H1 (cell line): ENCODE results near the gene EFCAB6. TPM values are rescaled to one million over a fixed set of nuclear protein-coding genes. Genes with fewer than 3 reads are reported as not detected.

Source experiments
- CTCF ChIA-PET: fragments of 300-600 bp; sonication (Branson Sonifier 250); formaldehyde crosslinking; loops from one replicate; lab custom pipeline; 2021; ENCODE audit not compliant: partially characterized antibody; lab: Charles Lee
- POLR2A ChIA-PET: fragments of 300-600 bp; sonication (Branson Sonifier 250); formaldehyde crosslinking; loops from one replicate; lab custom pipeline; 2021; ENCODE audit warnings: inconsistent platforms; ENCODE audit not compliant: partially characterized antibody; lab: Charles Lee
- DNase-seq, 2 experiments: peaks; one replicate each; pipeline versions ENCODE4 v3.0.0 to v3.0.0-alpha.2; 2010 to 2022; ENCODE audit warnings: low spot score in 2 of 2, low read depth in 1 of 2, mixed read lengths in 1 of 2
- FAIRE-seq: peaks from 2 replicates; lab custom pipeline; 2011; peaks lifted over from hg19 to GRCh38; lab: Jason Lieb, UNC
- H2AFZ ChIP-seq: 2 replicates; pipeline ENCODE4 v1.8.1; 2012; ENCODE audit warnings: low read length, inconsistent platforms
- H2AK5ac ChIP-seq: 2 replicates; pipeline ENCODE4 v1.6.1; 2013; ENCODE audit warnings: low read depth, low read length
- H2BK120ac ChIP-seq: replicated peaks from 2 replicates; pipeline ENCODE3; 2013; ENCODE audit warnings: low read depth, low read length, inconsistent platforms
- H2BK12ac ChIP-seq: 2 replicates; pipeline ENCODE4 v1.6.1; 2013; ENCODE audit warnings: low read depth, low read length
- H2BK15ac ChIP-seq: 2 replicates; pipeline ENCODE4 v1.6.1; 2013; ENCODE audit warnings: low read length
- H2BK20ac ChIP-seq: 2 replicates; pipeline ENCODE4 v1.6.1; 2013; ENCODE audit warnings: low read length
- H2BK5ac ChIP-seq: 2 replicates; pipeline ENCODE4 v1.6.1; 2013; ENCODE audit warnings: low read depth, low read length
- H3K14ac ChIP-seq: 2 replicates; pipeline ENCODE4 v1.6.1; 2013; ENCODE audit warnings: inconsistent platforms; ENCODE audit not compliant: insufficient read length
- H3K18ac ChIP-seq: 2 replicates; pipeline ENCODE4 v1.6.1; 2013; ENCODE audit warnings: low read length; ENCODE audit errors: extremely low read depth
- H3K23ac ChIP-seq: 2 replicates; pipeline ENCODE4 v1.6.1; 2013; ENCODE audit warnings: inconsistent platforms; ENCODE audit not compliant: insufficient read length
- H3K23me2 ChIP-seq: 2 replicates; pipeline ENCODE4 v1.6.1; 2013; ENCODE audit warnings: low read depth, low read length
- H3K27ac ChIP-seq: 2 replicates; pipeline ENCODE4 v1.6.1; 2011; ENCODE audit warnings: low read depth, low read length, inconsistent platforms
- H3K27me3 ChIP-seq, 4 experiments: replicated peaks in 1 of 4; 1 replicate in 1 of 4; 2 replicates in 3 of 4; pipeline versions ENCODE4 v1.6.1 to v1.8.1; 2011 to 2013; ENCODE audit warnings: low read length in 3 of 4, mild to moderate bottlenecking in 3 of 4, inconsistent platforms in 2 of 4, mixed read lengths in 2 of 4, moderate library complexity in 1 of 4; ENCODE audit not compliant: control insufficient read depth in 3 of 4, insufficient read depth in 3 of 4; ENCODE audit errors: extremely low read depth in 1 of 4
- H3K36me3 ChIP-seq, 4 experiments: 2 replicates each; pipeline versions ENCODE4 v1.6.1 to v1.8.1; 2011 to 2013; ENCODE audit warnings: mild to moderate bottlenecking in 4 of 4, low read length in 3 of 4, moderate library complexity in 2 of 4, control low read depth in 1 of 4, inconsistent platforms in 1 of 4; ENCODE audit not compliant: insufficient read depth in 4 of 4, control insufficient read depth in 2 of 4
- H3K4ac ChIP-seq: replicated peaks from 2 replicates; pipeline ENCODE3; 2013; ENCODE audit warnings: low read length, low read depth, mixed read lengths, inconsistent platforms; ENCODE audit not compliant: insufficient read length
- H3K4me1 ChIP-seq, 4 experiments: replicated peaks in 1 of 4; 1 replicate in 1 of 4; 2 replicates in 3 of 4; pipeline versions ENCODE4 v1.6.1 to v1.8.1; 2011 to 2013; ENCODE audit warnings: low read length in 3 of 4, inconsistent platforms in 2 of 4, mixed read lengths in 1 of 4; ENCODE audit not compliant: insufficient read depth in 4 of 4, control insufficient read depth in 3 of 4
- H3K4me2 ChIP-seq, 2 experiments: 2 replicates each; pipeline versions ENCODE4 v1.6.1 to v1.8.1; 2011 to 2013; ENCODE audit warnings: low read depth in 2 of 2, low read length in 2 of 2, control low read depth in 1 of 2, inconsistent platforms in 1 of 2, mild to moderate bottlenecking in 1 of 2; ENCODE audit not compliant: insufficient read depth in 1 of 2
- H3K4me3 ChIP-seq, 4 experiments: fragments of 200-600, 300-600 bp in 1 of 4; sonication (generic), shearing (Covaris generic), sonication (Bioruptor Twin) in 1 of 4; 2 replicates each; pipeline versions ENCODE4 v1.5.1 to v1.8.1; 2011 to 2016; ENCODE audit warnings: low read length in 4 of 4, low read depth in 3 of 4, control low read depth in 2 of 4, inconsistent platforms in 2 of 4, mild to moderate bottlenecking in 2 of 4, mixed read lengths in 1 of 4, moderate library complexity in 1 of 4; ENCODE audit not compliant: insufficient read depth in 2 of 4; ENCODE audit errors: extremely low read depth in 1 of 4
- H3K56ac ChIP-seq: replicated peaks from 2 replicates; pipeline ENCODE3; 2013; ENCODE audit warnings: low read depth, mild to moderate bottlenecking, mixed read lengths, low read length, inconsistent platforms; ENCODE audit not compliant: insufficient read length
- H3K79me1 ChIP-seq: 2 replicates; pipeline ENCODE4 v1.6.1; 2013; ENCODE audit warnings: low read depth, low read length, control low read depth
- H3K79me2 ChIP-seq, 2 experiments: 2 replicates each; pipeline versions ENCODE4 v1.6.1 to v1.8.1; 2012 to 2013; ENCODE audit warnings: low read length in 2 of 2, mild to moderate bottlenecking in 2 of 2, inconsistent platforms in 1 of 2; ENCODE audit not compliant: insufficient read depth in 2 of 2, control insufficient read depth in 1 of 2
- H3K9ac ChIP-seq, 4 experiments: replicated peaks in 1 of 4; 1 replicate in 1 of 4; 2 replicates in 3 of 4; pipeline versions ENCODE4 v1.6.1 to v1.8.1; 2011 to 2013; ENCODE audit warnings: low read depth in 3 of 4, low read length in 3 of 4, control low read depth in 2 of 4, mild to moderate bottlenecking in 2 of 4, moderate library complexity in 2 of 4, inconsistent platforms in 1 of 4; ENCODE audit errors: extremely low read depth in 1 of 4
- H3K9me3 ChIP-seq, 2 experiments: 2 replicates each; pipeline versions ENCODE4 v1.6.1 to v1.8.1; 2012 to 2013; ENCODE audit warnings: mild to moderate bottlenecking in 2 of 2, moderate library complexity in 2 of 2, control low read depth in 1 of 2, inconsistent platforms in 1 of 2, low read depth in 1 of 2, low read length in 1 of 2, mixed read lengths in 1 of 2; ENCODE audit not compliant: insufficient read depth in 2 of 2
- H4K20me1 ChIP-seq, 2 experiments: replicated peaks in 1 of 2; 2 replicates each; pipeline versions ENCODE3 to v1.8.1; 2011 to 2013; ENCODE audit warnings: inconsistent platforms in 2 of 2, low read length in 2 of 2, mild to moderate bottlenecking in 1 of 2; ENCODE audit not compliant: insufficient read depth in 2 of 2, control insufficient read depth in 1 of 2
- H4K5ac ChIP-seq: 2 replicates; pipeline ENCODE4 v1.6.1; 2013; ENCODE audit warnings: low read length, low read depth, mixed read lengths, inconsistent platforms; ENCODE audit not compliant: insufficient read length
- H4K8ac ChIP-seq: 2 replicates; pipeline ENCODE4 v1.8.0; 2013; ENCODE audit warnings: mild to moderate bottlenecking, moderate library complexity, low read length, inconsistent platforms; ENCODE audit not compliant: insufficient read depth; ENCODE audit errors: extremely low read depth
- H4K91ac ChIP-seq: replicated peaks from 2 replicates; pipeline ENCODE3; 2013; ENCODE audit warnings: low read length, mixed read lengths, inconsistent platforms; ENCODE audit not compliant: insufficient read length
- ASH2L ChIP-seq: fragments of 200-600, 300-600 bp; sonication (generic); IDR thresholded peaks from one replicate; pipeline ENCODE4 v1.7.1; 2017; ENCODE audit warnings: low read length
- CBX5 ChIP-seq: fragments of 300-800, 300-1000 bp; sonication (generic); IDR thresholded peaks from 2 replicates; pipeline ENCODE4 v1.7.1; 2016; ENCODE audit warnings: antibody characterized with exemption, low read length, low read depth
- CHD2 ChIP-seq: IDR thresholded peaks from 2 replicates; pipeline ENCODE4 v1.6.1; 2012; ENCODE audit warnings: low read length, improper control_type of control experiment
- CREB1 ChIP-seq: IDR thresholded peaks from 2 replicates; pipeline ENCODE4 v1.6.1; 2012; ENCODE audit warnings: inconsistent platforms
- E2F6 ChIP-seq: IDR thresholded peaks from 2 replicates; pipeline ENCODE4 v1.6.1; 2012; ENCODE audit warnings: inconsistent platforms
- GABPA ChIP-seq: IDR thresholded peaks from 2 replicates; pipeline ENCODE4 v1.6.1; 2011; ENCODE audit warnings: mild to moderate bottlenecking, low read length, moderate library complexity, borderline replicate concordance; ENCODE audit not compliant: insufficient read depth
- HDAC2 ChIP-seq, 2 experiments: fragments of 300-600 bp in 1 of 2; sonication (generic) in 1 of 2; IDR thresholded peaks; 2 replicates each; pipeline ENCODE4 v1.6.1; 2011 to 2012; ENCODE audit warnings: low read depth in 2 of 2, low read length in 2 of 2, mild to moderate bottlenecking in 2 of 2, moderate library complexity in 2 of 2, borderline replicate concordance in 1 of 2, inconsistent platforms in 1 of 2
- KDM5A ChIP-seq: fragments of 200-600 bp; IDR thresholded peaks from 2 replicates; pipeline ENCODE4 v1.7.1; 2012; ENCODE audit warnings: mild to moderate bottlenecking, low read length, inconsistent platforms, mixed read lengths
- NANOG ChIP-seq: IDR thresholded peaks from 2 replicates; pipeline ENCODE4 v1.6.1; 2011; ENCODE audit warnings: low read length, low read depth, mild to moderate bottlenecking, inconsistent platforms; ENCODE audit not compliant: insufficient read depth, poor library complexity, severe bottlenecking
- PHF8 ChIP-seq: fragments of 200-600 bp; sonication (generic); conservative IDR thresholded peaks from 2 replicates; pipeline ENCODE4 v1.7.1; 2012; ENCODE audit warnings: low read depth, mild to moderate bottlenecking, inconsistent platforms, low read length, moderate library complexity
- RFX5 ChIP-seq: IDR thresholded peaks from 2 replicates; pipeline ENCODE4 v1.6.1; 2011; ENCODE audit warnings: low read depth, low read length, improper control_type of control experiment, borderline replicate concordance
- SAP30 ChIP-seq: fragments of 300-600 bp; sonication (generic); IDR thresholded peaks from 2 replicates; pipeline ENCODE4 v1.7.1; 2012; ENCODE audit warnings: low read length, moderate library complexity, mild to moderate bottlenecking, inconsistent platforms; ENCODE audit not compliant: insufficient read depth, insufficient replicate concordance
- TBP ChIP-seq: IDR thresholded peaks from 2 replicates; pipeline ENCODE4 v1.6.1; 2011; ENCODE audit warnings: low read depth, low read length, improper control_type of control experiment
- WGBS, 2 experiments: shearing (Covaris generic) in 1 of 2; methylation state at CpG; one replicate each; pipeline versions ENCODE4 v1.1.6 to v1.1.7; 2013 to 2015; ENCODE audit warnings: low lambda C conversion rate in 2 of 2, mixed read lengths in 2 of 2, inconsistent platforms in 1 of 2, low coverage in 1 of 2, missing lambda C conversion rate in 1 of 2; ENCODE audit not compliant: insufficient replicate concordance in 2 of 2, insufficient coverage in 1 of 2, insufficient read length in 1 of 2; ENCODE audit errors: extremely low coverage in 1 of 2, missing lambda C conversion rate in 1 of 2; 5-methylcytosine and 5-hydroxymethylcytosine counted together
- polyA plus RNA-seq, 7 experiments: library from polyadenylated mRNA; depleted of rRNA in 3 of 7; stranded (reverse) in 5 of 7; unstranded in 2 of 7; fragments of >200 nt in 5 of 7; fragments of 200-250 nt in 2 of 7; gene quantifications; 1 replicate in 5 of 7; 2 replicates in 1 of 7; 4 replicates in 1 of 7; pipeline versions ENCODE4 v1.2.1 to v1.2.3, GENCODE V29; 2011 to 2013; ENCODE audit warnings: missing spikeins in 2 of 7, mixed read lengths in 2 of 7
- total RNA-seq: library from RNA; stranded (reverse); fragmentation: NEBNext Ultra II Directional; extraction: Animal tissue kit (Norgen Biotek cat#: 25700); gene quantifications from 2 replicates; pipeline ENCODE4 v1.2.1, GENCODE V29; 2021

The EFCAB6 gene
- total and polyA plus RNA-seq, 2 of the 8 experiments (the other 6 are each of a cell fraction or from before 2014, with no cell fraction given): 0.32 to 1.7 TPM

DNA sequence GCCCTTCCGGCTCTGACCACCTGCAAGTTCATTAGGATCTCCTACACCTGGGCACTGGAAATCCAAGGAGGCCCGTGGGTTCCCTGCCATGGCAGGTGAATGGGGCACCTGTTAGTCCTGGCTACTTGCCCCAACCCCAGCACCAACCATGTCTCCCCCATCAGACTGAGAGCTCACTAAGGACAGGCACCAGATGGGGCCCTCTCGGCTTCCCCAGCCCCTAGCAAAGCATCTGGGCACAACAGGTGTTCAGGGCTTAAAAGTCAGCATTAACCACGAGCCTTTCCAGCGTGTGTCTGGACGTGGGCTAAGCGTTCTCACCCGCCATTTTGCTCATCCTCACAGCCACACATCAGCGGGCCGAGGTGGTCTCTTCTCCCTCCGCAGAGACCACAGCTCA lies 48.0 kb upstream of the EFCAB6 start:
- Histone ChIP-seq H4K91ac (no peak overlapping the region), H2AK5ac (peak overlapping the region; percentile 90; the same call in 1 of the 2 replicates), H3K23ac (no peak overlapping the region), H4K20me1 (peaks cover 1 to 4% of the 10 kb centered on the region in 2 experiments), H3K4ac (no peak overlapping the region), H3K4me1 (peaks cover 7 to 22% (median 11%) of the 10 kb centered on the region in 4 experiments), H2BK15ac (no peak overlapping the region), H3K79me1 (peaks cover 13% of the 10 kb centered on the region), H3K14ac (no peak overlapping the region), H2BK20ac (no peak overlapping the region), H2BK5ac (no peak overlapping the region), H2AFZ (no peak overlapping the region), H3K27ac (no peak overlapping the region), H2BK120ac (no peak overlapping the region), H4K5ac (no peak overlapping the region), H3K36me3 (no peaks in the 10 kb centered on the region; a peak in 1 of 8 replicates), H3K9me3 (peaks cover 0 to 8% of the 10 kb centered on the region in 2 experiments; a peak in 1 of 4 replicates), H4K8ac (peak overlapping the region; percentile 66), H3K4me2 (peak overlapping the region in 1 of 2 experiments; percentile 95; a peak in 1 of 4 replicates), H3K4me3 (no peak overlapping the region), H3K18ac (no peak overlapping the region), H3K56ac (no peak overlapping the region), H2BK12ac (no peak overlapping the region), H3K79me2 (peaks cover 0 to 64% of the 10 kb centered on the region in 2 experiments; a peak in 2 of 4 replicates), H3K27me3 (no peaks in the 10 kb centered on the region; a peak in 2 of 7 replicates), H3K9ac (no peak overlapping the region), H3K23me2 (peaks cover 9% of the 10 kb centered on the region; the same call in 1 of the 2 replicates)
- POLR2A ChIA-PET: interaction anchor here (1.2 to 1.7 kb wide), 4 partner anchors 7 to 31 kb away, joined by 3 to 7 read pairs (median 4); no protein-coding TSS in a partner anchor
- FAIRE-seq (no peak), DNase-seq (no peak)
- WGBS, 2 experiments: 92% methylated on average over 10 of the region's 11 CpGs; no CpG with 5 or more reads in 1 of the 2 experiments
- CTCF ChIA-PET: interaction anchor here (0.6 to 1.9 kb wide), 6 partner anchors 12 to 471 kb away, joined by 3 to 9 read pairs (median 3); no protein-coding TSS in a partner anchor
- TF ChIP-seq CHD2 (no peak), GABPA (no peak), NANOG (no peak), KDM5A (no peak), TBP (no peak), CBX5 (no peak), CREB1 (no peak), ASH2L (no peak), E2F6 (no peak), SAP30 (no peak), HDAC2 (IDR thresholded peaks at IDR 0.05; ENCODE audit: borderline replicate concordance in 1 of 2, low read depth in 2 of 2, low read length in 2 of 2) (no peak), PHF8 (no peak), RFX5 (no peak)
